Erythroblast (primary cell): ENCODE data around the gene DIP2C.

Experiments used
- GATA1 ChIP-seq: IDR thresholded peaks from 2 replicates; pipeline ENCODE4 v1.6.1; 2011; ENCODE audit warnings: low read depth, mild to moderate bottlenecking, control low read depth, low read length, moderate library complexity
- POLR2A ChIP-seq: IDR thresholded peaks from 2 replicates; pipeline ENCODE4 v1.6.1; 2011; ENCODE audit warnings: mild to moderate bottlenecking, low read length

DNA sequence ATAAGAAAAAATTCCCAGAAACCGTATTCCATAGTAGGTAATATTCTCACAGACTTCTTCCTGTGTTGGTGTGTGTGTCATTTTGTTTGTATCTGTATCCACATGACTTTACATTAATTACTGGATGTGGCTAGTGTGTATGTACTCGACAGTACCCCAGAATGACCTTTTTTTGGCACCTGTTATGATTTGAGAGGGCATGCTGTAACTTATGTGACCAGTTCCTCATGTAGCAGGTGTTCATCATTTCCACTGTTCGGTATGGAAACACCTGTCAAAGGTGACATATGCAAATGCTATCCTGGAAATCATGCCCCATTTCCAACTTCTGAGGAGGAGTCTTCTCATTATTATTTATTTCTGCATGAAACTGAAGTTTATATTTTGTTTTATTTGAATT is 464.9 kb downstream of the DIP2C start:
- TF ChIP-seq POLR2A: no peak
- no peak for TF ChIP-seq GATA1
